GM10248 (cell line): Measurements from ENCODE around the gene ZFAND2B.

ENCODE experiments used
- CTCF ChIA-PET: fragments of 300-600 bp; sonication (Branson Sonifier 250); formaldehyde crosslinking; extraction: SDS; loops from one replicate; lab custom pipeline; 2021; ENCODE audit warnings: antibody characterized with exemption; lab: Yijun Ruan, JAX
- POLR2A ChIA-PET: fragments of 350-650 bp; sonication (Branson Sonifier 250); formaldehyde crosslinking; extraction: SDS; loops from one replicate; lab custom pipeline; 2020; ENCODE audit warnings: antibody characterized with exemption; lab: Yijun Ruan, JAX
- DNase-seq: peaks from one replicate; pipeline ENCODE4 v3.0.0; 2012; ENCODE audit errors: extremely low spot score
- TF ChIP-seq, protein P1 (sequence below): IDR thresholded peaks from 2 replicates; pipeline ENCODE4 v1.5.1; 2012; ENCODE audit warnings: mild to moderate bottlenecking, low read depth; ENCODE audit errors: extremely low read depth, missing control alignments, control extremely low read depth

ZFAND2B gene

GRCh38 chr2:219245899-219246230 lies 39.3 kb downstream of the ZFAND2B start:
- TF ChIP-seq, protein P1, sequence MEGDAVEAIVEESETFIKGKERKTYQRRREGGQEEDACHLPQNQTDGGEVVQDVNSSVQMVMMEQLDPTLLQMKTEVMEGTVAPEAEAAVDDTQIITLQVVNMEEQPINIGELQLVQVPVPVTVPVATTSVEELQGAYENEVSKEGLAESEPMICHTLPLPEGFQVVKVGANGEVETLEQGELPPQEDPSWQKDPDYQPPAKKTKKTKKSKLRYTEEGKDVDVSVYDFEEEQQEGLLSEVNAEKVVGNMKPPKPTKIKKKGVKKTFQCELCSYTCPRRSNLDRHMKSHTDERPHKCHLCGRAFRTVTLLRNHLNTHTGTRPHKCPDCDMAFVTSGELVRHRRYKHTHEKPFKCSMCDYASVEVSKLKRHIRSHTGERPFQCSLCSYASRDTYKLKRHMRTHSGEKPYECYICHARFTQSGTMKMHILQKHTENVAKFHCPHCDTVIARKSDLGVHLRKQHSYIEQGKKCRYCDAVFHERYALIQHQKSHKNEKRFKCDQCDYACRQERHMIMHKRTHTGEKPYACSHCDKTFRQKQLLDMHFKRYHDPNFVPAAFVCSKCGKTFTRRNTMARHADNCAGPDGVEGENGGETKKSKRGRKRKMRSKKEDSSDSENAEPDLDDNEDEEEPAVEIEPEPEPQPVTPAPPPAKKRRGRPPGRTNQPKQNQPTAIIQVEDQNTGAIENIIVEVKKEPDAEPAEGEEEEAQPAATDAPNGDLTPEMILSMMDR: no peak
- no peak for DNase-seq
- POLR2A ChIA-PET: interaction anchor here (1.8 kb wide), 1 partner anchor 9 kb away, joined by 13 read pairs; the partner anchor contains the start of gene TUBA4A
- CTCF ChIA-PET: interaction anchor here (0.8 to 2.7 kb wide), 9 partner anchors 9 to 67 kb away, joined by 3 to 16 read pairs (median 4); partner anchors contain the start of genes ANKZF1, ATG9A and TUBA4A

DNA sequence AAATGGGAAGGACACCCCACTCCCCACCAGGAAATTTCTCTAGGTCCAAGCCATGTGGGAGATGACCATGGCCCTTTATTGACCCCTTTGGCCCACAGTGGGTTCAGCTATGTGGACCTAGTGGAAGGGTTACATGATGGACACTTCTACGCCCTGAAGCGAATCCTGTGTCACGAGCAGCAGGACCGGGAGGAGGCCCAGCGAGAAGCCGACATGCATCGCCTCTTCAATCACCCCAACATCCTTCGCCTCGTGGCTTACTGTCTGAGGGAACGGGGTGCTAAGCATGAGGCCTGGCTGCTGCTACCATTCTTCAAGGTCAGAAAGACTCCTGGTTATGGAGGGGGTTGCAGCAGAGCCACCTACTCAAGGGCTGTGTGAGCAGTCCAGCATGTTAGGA lies 40.0 kb downstream of the ZFAND2B start:
- ChIA-PET CTCF (interaction anchor here (1.1 to 2.7 kb wide), 4 partner anchors 8 to 67 kb away, joined by 3 to 16 read pairs (median 9); partner anchors contain the start of gene TUBA4A), POLR2A (no interaction called here)
- DNase-seq: no peak
- TF ChIP-seq, protein P1: no peak

GRCh38 chr2:219247678-219248642 lies 41.4 kb downstream of the ZFAND2B start:
- TF ChIP-seq, protein P1: no peak
- no peak for DNase-seq
- POLR2A ChIA-PET: interaction anchor here (1.1 to 1.4 kb wide), 2 partner anchors 19 to 31 kb away, joined by 5 to 6 read pairs; partner anchors contain the start of genes ANKZF1, ATG9A and DNAJB2
- CTCF ChIA-PET: interaction anchor here (1.3 to 10.2 kb wide), 6 partner anchors 13 to 77 kb away, joined by 5 to 116 read pairs (median 9); partner anchors contain the start of genes DNAJB2 and SLC23A3

GRCh38 chr2:219248845-219249202 lies 42.2 kb downstream of the ZFAND2B start:
- TF ChIP-seq, protein P1: no peak
- no peak for DNase-seq
- ChIA-PET CTCF (interaction anchor here (1.1 to 10.2 kb wide), 10 partner anchors 11 to 78 kb away, joined by 3 to 116 read pairs (median 5); partner anchors contain the start of genes DNAJB2 and SLC23A3), POLR2A (interaction anchor here (0.8 to 1.9 kb wide), 6 partner anchors 9 to 72 kb away, joined by 4 to 11 read pairs (median 6); partner anchors contain the start of genes ANKZF1, ATG9A, CNPPD1 and DNAJB2)

- peak; percentile 70 for DNase-seq
- ChIA-PET POLR2A (interaction anchor here (0.8 to 1.9 kb wide), 5 partner anchors 9 to 73 kb away, joined by 4 to 11 read pairs (median 5); partner anchors contain the start of genes ANKZF1, ATG9A, CNPPD1 and DNAJB2), CTCF (interaction anchor here (0.8 to 10.2 kb wide), 11 partner anchors 10 to 95 kb away, joined by 3 to 116 read pairs (median 3); partner anchors contain the start of gene DNAJB2)
- TF ChIP-seq, protein P1: no peak
These were observed 42.8 kb downstream of the ZFAND2B start for GRCh38 chr2:219249203-219249980.
